Urothelium cell line (cell line): ENCODE data around the gene NCAM1.
"Not testable (repeated sequence)": the region's sequence is repeated elsewhere in the genome, so short reads cannot be mapped to it uniquely, and the experiment has no call there.

Experiments used
- DNase-seq: peaks from one replicate; pipeline ENCODE4 v3.0.0; 2011; ENCODE audit warnings: low spot score, mixed read lengths
- FAIRE-seq: peaks from 2 replicates; lab custom pipeline; 2011; peaks lifted over from hg19 to GRCh38; lab: Jason Lieb, UNC

NCAM1 gene

DNA sequence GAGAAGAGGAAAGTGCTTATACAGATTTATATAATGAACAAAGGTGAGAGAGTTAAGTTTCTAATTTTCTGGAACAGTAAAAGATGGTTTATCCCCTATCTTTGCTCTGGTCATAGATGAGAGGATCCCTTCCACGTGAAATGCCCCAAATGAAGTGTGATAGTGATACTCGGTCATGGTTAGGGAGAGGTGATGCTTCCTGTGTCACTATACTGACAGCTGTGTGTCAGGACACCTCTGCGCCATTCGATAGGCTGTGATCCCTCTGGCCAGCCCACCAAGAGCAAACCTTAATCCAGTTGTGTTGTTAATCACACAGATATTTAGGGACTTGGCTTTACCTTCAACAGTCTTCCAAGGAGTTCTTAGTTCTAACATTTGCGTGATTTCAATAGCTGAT lies 57.7 kb downstream of the NCAM1 start:
- no peak for FAIRE-seq
- no peak for DNase-seq

- no peak for DNase-seq
- no peak for FAIRE-seq
Observed at GRCh38 chr11:113019711-113020110, 58.5 kb downstream of the NCAM1 start.

DNA sequence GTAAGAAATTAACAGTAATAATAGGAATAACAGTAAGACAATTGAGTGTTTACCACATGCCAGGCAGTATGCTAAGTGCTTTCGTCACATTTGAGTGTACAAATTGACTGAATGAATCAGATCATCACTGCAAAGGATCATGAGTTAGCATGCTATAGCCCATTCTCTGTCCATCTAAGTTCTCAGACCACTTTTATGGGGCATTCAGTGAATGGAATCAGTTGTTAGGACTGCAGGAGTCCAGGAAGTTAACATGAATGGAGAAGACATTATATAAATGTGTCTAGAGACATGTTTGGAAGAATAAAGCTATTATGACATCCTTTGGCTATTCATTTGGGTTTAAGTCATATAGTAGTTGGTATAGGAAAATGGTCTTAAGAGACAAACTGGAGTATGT lies 59.9 kb downstream of the NCAM1 start:
- DNase-seq, result no peak
- FAIRE-seq, result no peak

DNA sequence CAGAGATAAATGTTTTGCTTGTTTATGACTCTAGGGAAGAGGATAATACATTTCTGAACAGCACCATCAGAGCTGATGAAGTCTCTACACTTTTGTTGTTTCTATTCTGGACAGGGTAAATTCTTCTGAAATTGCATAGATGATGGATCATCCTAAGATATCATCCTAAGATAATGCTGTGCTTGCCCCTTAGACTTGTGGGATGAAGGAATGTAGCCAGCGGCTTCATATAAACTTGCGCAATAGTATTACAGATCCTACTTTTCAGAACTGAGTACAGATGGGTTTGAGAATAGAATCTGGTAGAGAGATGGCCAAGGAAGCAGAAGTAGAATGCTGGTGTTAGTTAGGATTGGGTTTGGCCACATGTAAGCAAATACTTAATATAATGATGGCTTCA lies 61.0 kb downstream of the NCAM1 start:
- no peak for FAIRE-seq

DNA sequence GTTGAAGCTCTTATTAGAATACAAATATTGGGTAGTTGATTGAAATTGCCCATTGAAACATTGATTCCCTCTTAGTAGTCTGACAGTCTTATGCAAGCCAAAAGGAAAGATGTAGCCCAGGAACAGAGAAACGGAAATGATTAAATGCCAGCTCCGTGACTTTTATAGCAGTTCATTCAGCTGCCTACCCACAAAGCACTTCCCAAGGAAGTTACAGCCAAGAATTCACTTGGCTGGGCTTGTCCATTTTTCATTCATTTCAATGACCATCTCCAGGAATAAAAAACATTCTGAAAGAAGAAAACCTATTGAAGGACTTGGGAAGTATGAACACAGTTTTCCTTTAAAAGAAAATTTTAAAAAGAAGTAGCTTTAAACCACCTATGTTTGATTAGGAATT lies 62.0 kb downstream of the NCAM1 start:
- no peak for FAIRE-seq
- no peak for DNase-seq

More for the DNA sequence above, 61.0 kb downstream of the NCAM1 start:
- no peak for DNase-seq

DNA sequence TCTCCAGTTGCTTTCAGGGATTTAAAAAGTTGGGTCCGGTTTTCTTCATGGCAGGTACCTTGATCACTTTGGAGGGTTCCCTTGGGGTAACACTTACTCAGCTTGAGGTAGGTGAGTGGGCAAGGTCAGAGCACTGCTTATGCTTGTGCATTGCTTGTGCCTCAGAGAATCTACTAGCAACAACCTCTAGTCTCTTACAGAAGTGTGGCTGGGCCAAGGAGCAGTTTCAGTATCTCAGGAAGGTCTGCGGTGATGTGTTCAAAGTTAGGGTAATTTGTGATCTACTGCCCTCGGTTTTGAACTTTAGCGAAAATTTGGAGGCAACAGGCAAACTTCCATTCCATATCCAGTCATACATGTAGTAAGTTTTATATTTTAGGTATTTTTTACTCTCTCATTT lies 62.8 kb downstream of the NCAM1 start:
- DNase-seq (no peak), FAIRE-seq (no peak)

DNA sequence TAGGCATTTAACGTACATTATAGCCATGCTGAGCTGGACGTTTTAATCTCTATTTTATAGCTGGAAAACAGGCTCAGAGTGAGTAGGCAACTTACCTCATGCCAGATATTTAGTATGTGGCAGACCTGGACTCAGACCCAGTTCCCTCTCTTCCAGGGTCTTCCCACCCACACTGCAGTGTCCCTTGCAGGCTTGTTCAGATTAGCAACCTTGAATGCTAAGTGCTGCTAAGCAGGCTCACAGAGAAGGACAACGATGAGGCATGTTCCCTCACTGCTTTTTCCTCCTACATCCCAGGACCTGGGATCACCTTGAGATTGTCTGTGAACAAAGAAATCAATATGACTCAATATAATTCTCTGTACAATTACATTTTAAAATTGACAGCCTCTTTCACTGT lies 65.6 kb downstream of the NCAM1 start:
- FAIRE-seq (peak; percentile 77), DNase-seq (no peak)

GRCh38 chr11:113034576-113034975 lies 73.4 kb downstream of the NCAM1 start:
- FAIRE-seq, result no peak
- no peak for DNase-seq

DNA sequence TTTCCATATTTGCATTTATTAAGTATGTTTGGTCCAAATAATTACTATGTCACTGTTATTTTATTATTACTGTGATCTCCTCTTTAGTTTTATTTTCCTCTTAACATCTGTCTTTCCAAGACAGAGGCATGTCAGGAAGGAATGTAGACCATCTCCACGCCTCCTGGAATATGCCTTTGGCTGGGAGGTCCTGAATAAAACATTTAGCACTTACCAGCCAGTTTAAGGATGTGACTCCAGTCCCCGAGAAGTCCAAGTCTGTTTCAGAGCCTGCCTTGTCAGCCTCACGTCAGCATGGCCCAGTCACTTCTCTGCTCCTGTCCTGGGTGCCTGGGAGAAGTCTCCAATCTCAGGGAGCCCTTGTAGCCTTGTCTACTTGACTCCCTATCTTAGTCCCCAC lies 74.5 kb downstream of the NCAM1 start:
- DNase-seq, result no peak

DNA sequence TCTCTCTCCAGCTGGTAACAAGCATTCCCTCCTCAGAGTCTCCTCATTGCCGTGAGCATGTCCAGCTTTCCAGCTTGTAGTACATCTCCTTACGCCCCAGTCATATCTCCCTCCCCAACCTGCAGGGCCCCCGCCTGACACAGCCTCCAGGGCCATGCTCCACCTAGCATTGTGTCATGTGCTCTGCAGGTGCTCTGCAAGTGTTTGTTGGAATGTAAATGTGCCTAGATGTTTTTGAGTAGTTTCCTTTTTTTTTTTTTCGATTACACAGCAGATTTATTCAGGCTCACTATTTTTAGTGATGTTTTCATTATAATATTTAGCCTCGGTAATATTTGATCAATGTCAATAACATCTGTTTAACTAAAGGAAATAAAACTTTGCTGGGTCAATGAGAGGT lies 82.5 kb downstream of the NCAM1 start:
- FAIRE-seq (no peak), DNase-seq (no peak)

More for the DNA sequence above, 74.5 kb downstream of the NCAM1 start:
- FAIRE-seq, result no peak

- FAIRE-seq (peak; percentile 58), DNase-seq (peak; percentile 73)
Observed at GRCh38 chr11:113045146-113045545, 83.9 kb downstream of the NCAM1 start.

- FAIRE-seq (peak; percentile 72), DNase-seq (no peak)
Observed at GRCh38 chr11:113046866-113047265, 85.6 kb downstream of the NCAM1 start.

DNA sequence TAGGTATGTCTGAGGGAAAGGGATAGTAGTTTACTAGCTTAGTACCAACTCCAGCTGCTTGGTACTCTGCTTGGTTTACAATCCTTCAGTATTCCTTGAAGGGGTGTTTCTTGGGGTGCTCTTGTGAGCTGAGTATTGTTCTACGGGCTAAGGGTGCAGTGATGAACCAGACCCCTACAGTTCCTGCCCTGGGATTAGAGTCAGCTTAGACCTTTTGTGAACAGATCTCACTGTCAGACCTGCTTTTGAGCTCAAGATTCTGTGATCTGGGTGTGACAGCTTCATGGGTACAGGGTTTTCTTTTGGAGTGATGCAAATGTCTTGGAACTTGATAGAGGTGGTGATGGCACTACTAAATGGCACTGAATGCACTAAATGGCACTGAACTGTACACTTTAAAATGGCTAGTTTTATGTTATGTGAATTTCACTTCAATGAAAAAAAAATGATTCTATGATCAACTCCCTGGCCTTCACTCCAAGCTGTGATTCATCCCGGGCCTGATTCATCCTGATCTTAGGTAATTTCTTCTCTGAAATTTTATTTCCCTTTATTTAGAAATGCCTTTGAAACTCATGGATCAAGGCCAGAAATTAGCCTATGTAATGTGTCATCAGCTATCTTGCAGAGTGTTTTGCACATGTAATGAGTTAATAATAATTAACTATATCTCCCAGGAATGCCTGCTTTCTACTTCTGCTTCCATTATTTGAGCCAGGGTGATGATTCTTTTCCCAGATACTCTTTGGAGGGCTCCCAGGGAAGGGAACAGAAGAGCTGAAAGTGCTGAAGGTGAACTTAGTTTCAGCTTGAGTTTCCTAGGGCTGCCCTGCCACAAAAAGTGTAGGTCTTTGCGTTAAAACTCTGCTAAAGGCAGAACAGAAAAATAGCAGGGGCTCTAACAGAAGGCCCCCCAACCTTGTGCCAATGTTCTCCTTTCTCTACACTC lies 87.9 kb downstream of the NCAM1 start:
- no peak for FAIRE-seq
- DNase-seq, result peak; percentile 41

DNA sequence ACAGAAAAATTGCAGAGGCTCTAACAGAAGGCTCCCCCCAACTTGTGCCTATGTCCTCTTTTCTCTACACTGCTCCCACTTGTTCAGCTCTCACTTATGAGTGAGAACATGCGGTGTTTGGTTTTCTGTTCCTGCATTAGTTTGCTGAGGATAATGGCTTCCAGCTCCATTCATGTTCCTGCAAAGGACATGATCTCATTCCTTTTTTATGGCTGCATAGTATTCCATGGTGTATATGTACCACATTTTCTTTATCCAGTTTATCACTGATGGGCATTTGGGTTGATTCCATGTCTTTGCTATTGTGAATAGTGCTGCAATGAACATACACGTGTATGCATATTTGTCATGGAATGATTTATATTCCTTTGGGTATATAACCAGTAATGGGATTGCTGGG lies 91.8 kb downstream of the NCAM1 start:
- not testable (repeated sequence) for FAIRE-seq, DNase-seq

- FAIRE-seq, result peak; percentile 85
- DNase-seq, result no peak
Observed at GRCh38 chr11:113057038-113057437, 95.8 kb downstream of the NCAM1 start.

DNA sequence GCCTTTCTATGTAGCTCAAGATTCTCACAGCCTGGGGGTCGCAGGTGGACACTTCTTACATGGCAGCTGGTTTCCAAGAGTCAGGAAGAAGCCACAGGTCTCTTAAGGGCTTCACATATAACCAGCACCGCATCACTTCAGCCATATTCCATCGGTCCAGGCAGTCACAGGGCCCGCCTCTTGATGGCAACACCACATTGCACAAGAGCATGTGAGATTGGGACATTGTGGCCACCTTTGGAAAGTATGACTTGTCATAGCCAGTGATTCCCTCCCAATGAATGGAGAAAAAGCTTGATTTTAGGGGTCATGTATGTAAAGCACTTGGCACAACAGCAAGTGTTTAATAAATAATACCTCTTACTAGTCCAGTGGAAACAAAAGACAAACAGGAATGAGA lies 98.3 kb downstream of the NCAM1 start:
- DNase-seq, result no peak
- FAIRE-seq, result no peak

GRCh38 chr11:113065330-113065729 lies 104.1 kb downstream of the NCAM1 start:
- FAIRE-seq (no peak), DNase-seq (no peak)

DNA sequence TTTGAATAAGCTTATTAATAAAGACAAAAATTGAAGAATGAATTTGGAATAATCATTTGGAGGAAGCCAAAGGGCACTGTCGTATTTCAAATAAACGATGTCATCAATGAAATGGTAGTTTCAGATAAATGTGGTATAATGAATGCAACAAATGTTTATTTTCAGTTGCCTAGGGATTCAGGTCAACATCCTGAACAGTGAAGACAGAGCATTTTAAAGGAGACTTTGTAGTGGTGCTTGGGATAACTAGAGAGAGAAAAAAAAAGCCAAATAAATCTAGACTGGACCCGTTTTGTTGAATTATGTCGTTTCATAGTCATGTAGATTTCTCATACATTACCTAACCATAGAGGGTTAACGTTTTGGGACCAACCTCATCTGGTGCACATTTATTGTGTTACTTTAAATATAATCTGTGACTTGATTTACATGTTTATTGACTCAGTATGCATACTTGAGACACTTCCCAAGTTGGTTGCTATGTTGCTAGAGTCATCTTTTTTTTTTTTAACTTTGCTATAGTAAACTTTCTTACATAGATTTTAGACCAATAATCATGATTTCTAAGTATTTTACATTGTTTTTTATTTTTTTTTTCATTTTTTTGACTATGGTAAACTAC lies 111.1 kb downstream of the NCAM1 start:
- FAIRE-seq (no peak), DNase-seq (no peak)

DNA sequence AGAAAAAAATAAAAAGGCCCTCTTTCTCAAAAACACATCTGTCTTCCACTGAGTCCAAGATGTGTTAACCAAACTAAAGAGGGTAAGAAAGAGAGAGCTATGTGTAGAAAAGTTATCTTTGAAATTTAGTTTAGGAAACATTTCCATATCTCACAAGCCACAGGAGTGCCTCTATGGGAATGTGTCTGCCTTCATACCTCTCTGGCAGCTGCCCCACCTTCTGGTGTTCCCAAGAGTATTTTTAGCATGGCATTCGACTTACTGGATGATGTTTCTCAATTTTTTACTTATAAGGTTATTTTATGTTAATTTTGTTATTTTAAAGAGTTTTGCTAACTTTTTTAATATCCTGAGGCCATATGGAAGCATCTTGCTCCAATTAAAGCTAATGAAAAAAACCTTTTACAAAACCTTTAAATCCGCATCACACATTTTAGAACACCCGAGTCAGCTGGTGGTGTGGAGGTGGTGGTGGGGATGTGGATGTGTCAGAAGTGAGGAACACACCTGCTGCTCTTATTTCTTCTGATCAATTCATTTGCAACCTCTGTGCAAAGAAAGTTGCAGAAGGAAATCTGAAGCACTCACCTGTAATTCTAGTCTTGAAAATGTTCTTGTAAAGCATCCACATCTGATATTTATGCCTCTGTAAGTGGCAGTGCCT lies 112.2 kb downstream of the NCAM1 start:
- FAIRE-seq, result no peak
- DNase-seq, result no peak

- no peak for DNase-seq
- no peak for FAIRE-seq
Observed at GRCh38 chr11:113075586-113076095, 114.4 kb downstream of the NCAM1 start.

DNA sequence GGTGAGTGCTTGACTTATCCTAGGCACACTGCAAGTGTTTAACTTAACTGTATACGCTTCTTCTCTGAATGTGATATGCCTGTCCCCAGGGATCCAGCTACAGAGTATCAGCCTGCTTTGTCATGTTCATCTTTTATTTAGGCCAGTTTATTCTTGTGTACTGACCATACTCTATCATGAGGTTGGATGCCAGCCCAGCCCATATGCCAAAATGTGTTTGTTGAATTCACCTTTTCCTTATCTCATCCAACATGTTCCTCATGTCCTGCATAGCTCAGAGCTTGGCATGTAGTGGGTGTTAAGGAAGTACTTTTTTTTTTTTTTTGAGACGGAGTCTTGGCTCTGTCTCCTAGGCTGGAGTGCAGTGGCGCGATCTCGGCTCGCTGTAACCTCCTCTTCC lies 116.2 kb downstream of the NCAM1 start:
- FAIRE-seq (no peak), DNase-seq (no peak)
